RPMI7951 (cell line): ENCODE measurements around the gene LDHAL6A. TPM values are rescaled to one million over a fixed set of nuclear protein-coding genes. Genes with fewer than 3 reads are reported as not detected.
A peak's percentile ranks its signal among the peaks of the same experiment; 100 is the strongest.

Source experiments
- DNase-seq: peaks from one replicate; pipeline ENCODE4 v3.0.0-alpha.2; 2012; ENCODE audit warnings: low read depth
- total RNA-seq: library from RNA; depleted of rRNA; stranded (reverse); fragments of >200 nt; shearing (Covaris generic); gene quantifications from 2 replicates; pipeline ENCODE4 v1.2.3, GENCODE V29; 2014; rRNA removed

Gene LDHAL6A
- not detected in 2 replicates for total RNA-seq

- DNase-seq = no peak
Observed at GRCh38 chr11:18455686-18456372, at the start of gene LDHAL6A. Gene LDHAL6A, plus strand, starts transcription at chr11:18455856. Its CDS starts 825 bp downstream, at chr11:18456681.

GRCh38 chr11:18407400-18407799, 48.3 kb upstream of the LDHAL6A start:
- peak; percentile 51 for DNase-seq

DNA sequence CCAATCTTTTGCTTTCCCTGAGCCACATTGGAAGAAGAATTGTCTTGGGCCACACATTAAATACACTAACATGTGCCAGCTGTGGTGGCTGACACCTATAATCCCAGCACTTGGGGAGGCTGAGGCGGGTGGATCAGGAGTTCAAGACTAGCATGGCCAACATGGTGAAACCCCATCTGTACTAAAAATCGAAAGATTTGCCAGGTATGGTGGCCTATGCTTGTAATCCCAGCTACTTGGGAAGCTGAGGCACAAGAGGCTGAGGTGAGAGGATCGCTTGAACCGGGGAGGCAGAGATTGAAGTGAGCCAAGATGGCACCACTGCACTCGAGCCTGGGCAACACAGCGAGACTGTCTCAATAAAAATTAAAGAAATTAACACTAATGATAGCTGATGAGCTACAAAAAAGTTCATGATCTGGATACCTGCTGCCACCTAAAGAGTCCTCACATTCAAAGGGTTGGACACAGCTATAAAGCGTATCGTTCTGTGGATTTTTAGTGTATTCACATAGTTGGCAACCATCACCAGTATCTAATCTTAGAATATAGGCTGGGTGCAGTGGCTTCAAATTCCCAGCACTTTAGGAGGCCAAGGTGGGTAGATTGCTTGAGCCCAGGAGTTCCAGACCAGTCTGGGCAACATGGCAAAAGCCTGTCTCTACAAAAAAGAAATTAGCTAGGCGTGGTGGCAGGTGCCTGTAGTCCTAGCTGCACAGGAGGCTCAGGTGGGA, 46.9 kb upstream of the LDHAL6A start:
- no peak for DNase-seq

- DNase-seq = no peak
Observed at GRCh38 chr11:18416459-18416858, 39.2 kb upstream of the LDHAL6A start.

GRCh38 chr11:18419040-18419439, 36.6 kb upstream of the LDHAL6A start:
- DNase-seq = no peak

DNA sequence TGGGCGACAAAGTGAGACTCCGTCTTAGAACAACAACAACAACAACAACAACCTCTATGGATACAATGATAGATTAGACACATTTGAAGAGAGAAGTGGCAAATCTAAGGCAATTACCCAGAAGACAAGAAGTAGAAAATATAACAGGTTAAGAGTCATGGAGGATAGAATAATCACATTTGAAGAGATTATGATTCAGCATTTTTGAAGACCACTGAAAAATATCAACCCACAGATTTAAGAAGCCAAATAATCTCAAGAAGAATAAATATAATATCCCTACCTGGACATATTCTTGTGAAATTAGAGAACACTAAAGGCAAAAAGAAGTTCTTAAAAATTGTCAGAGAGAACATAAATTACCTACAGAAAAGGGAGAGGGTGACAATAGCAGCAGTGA, 35.6 kb upstream of the LDHAL6A start:
- DNase-seq = no peak

- DNase-seq = no peak
Observed at GRCh38 chr11:18427240-18427639, 28.4 kb upstream of the LDHAL6A start.

DNA sequence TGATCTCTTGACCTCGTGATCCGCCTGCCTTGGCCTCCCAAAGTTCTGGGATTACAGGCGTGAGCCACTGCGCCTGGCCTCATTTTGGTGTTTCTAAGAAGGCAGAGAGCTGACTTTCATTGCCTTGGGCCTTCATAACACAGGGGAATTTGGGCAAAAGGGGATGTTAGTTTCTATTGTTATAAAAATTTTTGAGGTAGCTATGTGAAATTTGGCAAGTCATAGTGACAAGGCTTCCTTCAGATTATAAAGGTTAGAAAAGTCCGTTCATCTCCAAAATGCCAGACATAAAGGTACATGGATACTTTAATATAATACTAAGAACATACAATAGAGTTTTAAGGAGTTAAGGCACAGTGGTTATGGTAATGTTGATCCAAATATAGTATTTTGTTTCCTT, 26.3 kb upstream of the LDHAL6A start:
- no peak for DNase-seq

GRCh38 chr11:18438691-18439090, 17.0 kb upstream of the LDHAL6A start:
- DNase-seq = no peak

DNA sequence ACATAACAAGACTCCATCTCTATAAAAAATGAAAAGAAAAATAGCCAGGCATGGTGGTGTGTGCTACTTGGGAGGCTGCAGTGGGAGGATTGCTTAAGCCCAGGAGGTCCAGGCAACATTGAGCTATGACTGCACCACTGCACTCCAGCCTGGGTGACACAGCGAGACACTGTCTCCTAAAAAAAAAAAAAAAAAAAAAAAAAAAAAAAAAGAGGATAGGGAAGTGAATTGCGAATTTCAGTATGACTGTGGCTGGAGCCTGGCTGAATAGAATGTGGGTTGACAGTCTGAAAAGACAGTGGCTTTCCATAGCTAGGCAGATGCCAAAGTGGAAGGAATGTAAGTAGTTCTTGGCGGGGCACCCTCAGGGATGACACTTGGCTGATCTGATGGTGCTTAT, 6.4 kb upstream of the LDHAL6A start:
- no peak for DNase-seq

DNA sequence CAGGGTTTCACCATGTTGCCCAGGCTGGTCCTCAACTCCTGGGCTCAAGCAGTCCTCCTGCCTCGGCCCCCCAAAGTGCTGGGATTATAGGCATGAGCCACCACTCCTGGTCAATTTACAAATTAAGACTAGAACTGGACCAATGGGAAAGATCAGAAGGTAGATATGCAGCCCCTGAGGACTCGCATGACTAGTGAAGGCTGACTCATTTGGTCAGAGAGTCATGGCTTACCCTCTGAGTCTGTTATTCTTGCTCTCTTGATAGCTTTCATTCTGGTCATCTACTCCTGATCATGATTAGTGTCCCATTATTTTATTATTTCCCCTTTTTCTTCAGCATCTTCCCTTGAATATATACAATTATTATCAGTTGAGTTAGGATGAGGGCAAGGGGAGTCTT, 2.7 kb upstream of the LDHAL6A start:
- DNase-seq = peak; percentile 40

GRCh38 chr11:18457450-18457849, 1.8 kb downstream of the LDHAL6A start:
- DNase-seq = peak; percentile 33

DNA sequence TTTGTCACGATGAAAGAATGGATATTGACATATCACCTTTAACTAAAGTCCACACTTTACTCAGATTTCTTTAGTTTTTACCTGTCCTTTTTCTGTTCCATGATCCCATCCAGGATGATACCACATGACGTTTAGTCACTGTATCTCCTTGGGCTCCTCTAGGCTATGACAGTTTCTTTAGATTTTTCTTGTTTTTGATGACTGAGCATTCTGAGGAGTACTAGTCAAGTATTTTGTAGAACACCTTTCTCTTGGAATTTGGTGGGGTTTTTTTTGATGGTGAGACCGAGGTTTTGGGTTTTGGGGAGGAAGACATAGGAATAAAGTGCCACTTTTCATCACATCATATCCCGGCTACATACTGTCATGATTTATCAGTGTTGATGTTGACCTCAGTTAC, 4.0 kb downstream of the LDHAL6A start:
- DNase-seq = no peak

- no peak for DNase-seq
Observed at GRCh38 chr11:18461909-18462308, 6.3 kb downstream of the LDHAL6A start.

DNA sequence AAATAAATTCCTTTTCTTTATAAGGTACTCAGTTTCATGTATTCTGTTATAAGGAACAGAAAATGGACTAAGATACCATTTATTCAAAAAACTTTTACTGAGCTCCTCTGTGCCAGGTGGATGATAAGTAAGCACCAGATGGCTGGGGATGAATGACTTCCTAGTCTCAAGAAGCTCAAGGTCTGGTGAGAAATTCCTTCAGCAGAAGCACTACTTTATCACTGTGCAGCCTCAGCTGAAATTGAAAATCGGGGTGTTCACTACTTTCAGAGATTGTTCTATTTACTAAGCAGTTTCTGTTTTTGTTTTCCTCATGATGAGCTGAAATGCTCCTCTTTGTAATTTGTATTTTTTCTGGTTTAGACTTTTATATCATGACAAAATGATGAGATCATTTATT, 7.8 kb downstream of the LDHAL6A start:
- DNase-seq = no peak

DNA sequence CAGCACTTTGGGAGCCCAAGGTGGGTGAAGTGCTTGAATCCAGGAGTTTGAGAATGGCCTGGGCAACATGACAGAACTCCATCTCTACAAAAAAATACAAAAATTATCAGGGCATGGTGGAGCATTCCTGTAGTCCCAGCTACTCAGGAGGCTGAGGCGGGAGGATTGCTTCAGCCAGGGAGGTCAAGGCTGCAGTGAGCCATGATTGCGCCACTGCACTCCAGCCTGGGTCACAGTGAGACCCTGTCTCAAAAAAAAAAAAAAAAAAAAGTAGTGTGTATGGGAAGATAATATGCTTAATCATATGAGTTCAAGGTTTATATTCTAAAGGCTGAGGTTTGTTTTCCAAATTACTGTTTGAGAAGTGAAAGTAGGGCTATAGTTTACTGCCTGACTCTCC, 10.7 kb downstream of the LDHAL6A start:
- DNase-seq = no peak

DNA sequence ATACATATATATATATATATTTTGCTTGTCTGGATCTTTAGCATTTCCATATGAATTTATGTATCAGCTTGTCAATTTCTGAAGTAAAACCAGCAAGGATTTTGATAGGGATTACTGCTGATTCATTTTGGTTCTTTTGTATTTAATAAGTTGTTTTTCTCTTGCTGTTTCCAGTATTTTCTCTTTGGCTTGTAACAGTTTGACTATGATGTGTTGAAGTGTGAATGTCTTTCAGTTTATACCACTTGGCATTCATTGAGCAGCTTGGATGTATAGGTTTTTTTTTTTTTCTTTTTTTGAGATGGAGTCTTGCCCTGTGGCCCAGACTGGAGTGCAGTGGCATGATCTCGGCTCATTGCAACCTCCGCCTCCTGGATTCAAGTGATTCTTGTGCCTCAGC, 12.4 kb downstream of the LDHAL6A start:
- no peak for DNase-seq

GRCh38 chr11:18468961-18469360, 13.3 kb downstream of the LDHAL6A start:
- no peak for DNase-seq

- DNase-seq = no peak
Observed at GRCh38 chr11:18471995-18472394, 16.3 kb downstream of the LDHAL6A start.

GRCh38 chr11:18472587-18472986, 16.9 kb downstream of the LDHAL6A start:
- DNase-seq = no peak

- DNase-seq = no peak
Observed at GRCh38 chr11:18479063-18479462, 23.4 kb downstream of the LDHAL6A start.

DNA sequence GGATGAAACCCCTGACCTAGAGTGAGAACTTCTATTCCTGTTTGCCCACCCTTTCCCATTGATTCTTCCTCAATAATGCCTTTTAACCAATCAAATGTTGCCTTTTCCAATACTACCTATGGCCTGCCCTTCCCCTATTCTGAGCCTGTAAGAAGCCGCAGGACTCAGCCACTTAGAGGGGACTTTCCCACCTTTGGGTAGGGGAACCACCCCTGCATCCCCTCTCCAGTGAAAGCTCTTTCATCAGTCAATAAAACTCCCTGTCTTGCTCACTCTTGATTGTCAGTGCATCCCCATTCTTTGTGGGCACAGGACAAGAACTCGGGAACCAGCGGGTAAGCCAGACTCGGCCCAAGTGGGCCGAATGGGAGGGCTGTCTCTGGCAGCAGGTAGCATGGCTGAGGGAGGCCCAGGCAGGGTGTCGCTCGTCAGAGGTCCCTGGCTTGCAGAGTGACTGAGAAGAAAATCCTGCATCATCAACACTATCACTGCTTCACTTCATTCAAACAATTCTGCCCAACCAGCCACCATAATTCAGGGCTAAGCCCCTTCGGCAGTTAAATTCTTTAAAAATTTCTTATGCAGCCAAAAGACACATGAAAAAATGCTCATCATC, 30.4 kb downstream of the LDHAL6A start:
- no peak for DNase-seq

DNA sequence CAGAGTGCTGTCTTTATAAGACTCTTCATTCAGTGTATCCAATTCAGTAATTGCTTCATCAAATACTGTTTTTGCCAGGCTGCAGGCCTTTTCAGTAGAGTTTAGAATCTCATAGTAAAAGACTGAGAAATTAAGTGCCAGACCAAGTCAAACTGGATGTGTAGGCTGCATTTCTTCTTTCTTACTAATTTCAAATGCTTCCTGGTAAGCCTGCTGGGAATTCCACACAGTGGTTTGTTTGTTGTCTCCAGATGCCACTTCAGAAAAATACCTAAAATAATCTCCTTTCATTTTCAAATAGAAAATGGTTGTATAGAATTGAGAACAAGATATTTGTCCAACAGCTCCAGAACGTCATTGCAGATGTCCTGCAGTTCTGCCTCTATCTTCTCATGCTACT, 34.7 kb downstream of the LDHAL6A start:
- peak; percentile 2 for DNase-seq
